Transverse colon (tissue), 4 donors: ENCODE results near the gene HDAC7. TPM values are rescaled to one million over a fixed set of nuclear protein-coding genes. Genes with fewer than 3 reads are reported as not detected.

Source experiments
- DNase-seq: peaks from one replicate; pipeline ENCODE4 v3.0.0-alpha.2; 2019
- H3K27ac ChIP-seq, 4 donors: fragments of 200-600 bp; sonication (generic); 2 replicates each; pipeline ENCODE4 v1.5.1; 2016 to 2018; ENCODE audit warnings: inconsistent platforms in 4 of 4
- H3K27me3 ChIP-seq: fragments of 200-600 bp; sonication (generic); 2 replicates; pipeline ENCODE4 v1.5.1; 2017; ENCODE audit warnings: inconsistent platforms
- H3K36me3 ChIP-seq, 4 donors: fragments of 200-600 bp; sonication (generic); 2 replicates each; pipeline ENCODE4 v1.5.1; 2017 to 2019; ENCODE audit warnings: inconsistent platforms in 4 of 4
- H3K4me1 ChIP-seq, 4 donors: fragments of 200-600 bp; sonication (generic); 2 replicates each; pipeline ENCODE4 v1.5.1; 2017 to 2020; ENCODE audit warnings: inconsistent platforms in 4 of 4
- H3K4me3 ChIP-seq, 4 donors: fragments of 200-600 bp; sonication (generic); 1 replicate in 1 of 4; 2 replicates in 3 of 4; pipeline versions ENCODE4 v1.5.1 to v1.6.1; 2017 to 2019; ENCODE audit warnings: inconsistent platforms in 4 of 4
- H3K9me3 ChIP-seq, 2 donors: fragments of 200-600 bp; sonication (generic); 2 replicates each; pipeline ENCODE4 v1.5.1; 2017 to 2019; ENCODE audit warnings: inconsistent platforms in 2 of 2
- EP300 ChIP-seq: sonication (generic); formaldehyde crosslinking; IDR thresholded peaks from one replicate; pipeline ENCODE4 v1.6.1; 2017; ENCODE audit warnings: antibody characterized with exemption, low read depth
- POLR2A ChIP-seq: fragments of 450-650 bp; IDR thresholded peaks from one replicate; pipeline ENCODE4 v1.6.1; 2016; ENCODE audit warnings: antibody characterized with exemption, mild to moderate bottlenecking, moderate library complexity
- POLR2AphosphoS5 ChIP-seq, 3 donors: sonication (generic); formaldehyde crosslinking; IDR thresholded peaks; one replicate each; pipeline ENCODE4 v1.6.1; 2016; ENCODE audit warnings: antibody characterized with exemption in 3 of 3
- WGBS, 2 donors: methylation state at CpG; one replicate each; pipeline ENCODE4 v1.1.5; 2018; ENCODE audit warnings: low coverage in 1 of 2; 5-methylcytosine and 5-hydroxymethylcytosine counted together
- in situ Hi-C, 4 donors: fragments of 200-750 bp; cut with MboI; loops; one replicate each; pipeline versions ENCODE4 v1.15.0 to v1.15.1; 2017; ENCODE audit warnings: low sequenced_read_pairs in 3 of 4, low pct_ligation_motif_present in 1 of 4, low pct_unique_long_range_greater_than_20kb in 1 of 4
- intact Hi-C: fragments of 100-400 bp; cut with DNase I; formaldehyde crosslinking; loops from one replicate; pipeline ENCODE4 v1.15.1; 2023; ENCODE audit warnings: low total_unique reads
- total RNA-seq, 4 donors: library from RNA; depleted of rRNA; stranded (reverse); fragments of >200 nt; gene quantifications; one replicate each; pipeline ENCODE4 v1.1.0, GENCODE V29; 2016
- TF ChIP-seq, protein P1 (sequence below), 5 experiments: fragments of 200-600 bp in 3 of 5; fragments of 450-650 bp in 2 of 5; sonication (generic) in 3 of 5; IDR thresholded peaks; 1 replicate in 2 of 5; 2 replicates in 3 of 5; pipeline ENCODE4 v1.5.1; 2016 to 2017; ENCODE audit warnings: antibody characterized with exemption in 5 of 5, inconsistent platforms in 3 of 5, mild to moderate bottlenecking in 2 of 5, moderate library complexity in 1 of 5

HDAC7 gene
- total RNA-seq, 4 donors from 2014 or later, result 19.4 to 133 (median 28.3) TPM

DNA sequence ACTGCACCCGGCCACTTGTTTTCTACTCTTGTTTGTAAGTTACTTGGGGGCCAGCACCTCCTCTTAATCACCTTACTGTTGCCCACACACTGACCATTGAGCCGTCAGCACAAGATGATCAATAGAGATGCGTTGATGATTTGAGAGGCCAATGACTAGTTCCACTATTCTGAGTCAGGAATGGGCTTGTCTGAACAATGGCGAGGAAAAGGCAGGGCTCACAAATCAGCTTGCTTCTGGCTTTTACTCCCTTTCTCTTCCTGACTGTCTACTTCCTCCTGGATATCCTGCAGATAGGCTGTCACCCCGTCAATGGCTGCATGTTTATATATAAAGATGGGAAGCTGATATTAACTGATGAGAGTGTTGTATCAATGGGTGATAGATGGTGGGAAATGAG is 29.1 kb upstream of the HDAC7 start:
- no peak for DNase-seq
- intact Hi-C loops, result no loop called here
- no peak overlapping the region for H3K4me3 ChIP-seq
- peaks cover 0 to 14% (median 5%) of the 10 kb centered on the region in 4 donors for H3K36me3 ChIP-seq
- no peaks in the 10 kb centered on the region for H3K4me1 ChIP-seq
- H3K9me3 ChIP-seq, result no peaks in the 10 kb centered on the region
- no peaks in the 10 kb centered on the region for H3K27me3 ChIP-seq
- no peak for TF ChIP-seq POLR2AphosphoS5 (IDR thresholded peaks at IDR 0.05)
- TF ChIP-seq, protein P1, sequence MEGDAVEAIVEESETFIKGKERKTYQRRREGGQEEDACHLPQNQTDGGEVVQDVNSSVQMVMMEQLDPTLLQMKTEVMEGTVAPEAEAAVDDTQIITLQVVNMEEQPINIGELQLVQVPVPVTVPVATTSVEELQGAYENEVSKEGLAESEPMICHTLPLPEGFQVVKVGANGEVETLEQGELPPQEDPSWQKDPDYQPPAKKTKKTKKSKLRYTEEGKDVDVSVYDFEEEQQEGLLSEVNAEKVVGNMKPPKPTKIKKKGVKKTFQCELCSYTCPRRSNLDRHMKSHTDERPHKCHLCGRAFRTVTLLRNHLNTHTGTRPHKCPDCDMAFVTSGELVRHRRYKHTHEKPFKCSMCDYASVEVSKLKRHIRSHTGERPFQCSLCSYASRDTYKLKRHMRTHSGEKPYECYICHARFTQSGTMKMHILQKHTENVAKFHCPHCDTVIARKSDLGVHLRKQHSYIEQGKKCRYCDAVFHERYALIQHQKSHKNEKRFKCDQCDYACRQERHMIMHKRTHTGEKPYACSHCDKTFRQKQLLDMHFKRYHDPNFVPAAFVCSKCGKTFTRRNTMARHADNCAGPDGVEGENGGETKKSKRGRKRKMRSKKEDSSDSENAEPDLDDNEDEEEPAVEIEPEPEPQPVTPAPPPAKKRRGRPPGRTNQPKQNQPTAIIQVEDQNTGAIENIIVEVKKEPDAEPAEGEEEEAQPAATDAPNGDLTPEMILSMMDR (IDR thresholded peaks at IDR 0.05), result no peak
- TF ChIP-seq POLR2A, result no peak
- TF ChIP-seq EP300, result no peak
- WGBS, 2 donors, result 59 to 78% methylated on average over 3 to 5 of the region's 5 CpGs
- in situ Hi-C loops, result loop anchor here in 2 of 4 donors (25.0 kb wide), 1 partner anchor 112 kb away; the partner anchor contains the start of gene ENDOU (in 2 of the 2)
- no peak overlapping the region for H3K27ac ChIP-seq

DNA sequence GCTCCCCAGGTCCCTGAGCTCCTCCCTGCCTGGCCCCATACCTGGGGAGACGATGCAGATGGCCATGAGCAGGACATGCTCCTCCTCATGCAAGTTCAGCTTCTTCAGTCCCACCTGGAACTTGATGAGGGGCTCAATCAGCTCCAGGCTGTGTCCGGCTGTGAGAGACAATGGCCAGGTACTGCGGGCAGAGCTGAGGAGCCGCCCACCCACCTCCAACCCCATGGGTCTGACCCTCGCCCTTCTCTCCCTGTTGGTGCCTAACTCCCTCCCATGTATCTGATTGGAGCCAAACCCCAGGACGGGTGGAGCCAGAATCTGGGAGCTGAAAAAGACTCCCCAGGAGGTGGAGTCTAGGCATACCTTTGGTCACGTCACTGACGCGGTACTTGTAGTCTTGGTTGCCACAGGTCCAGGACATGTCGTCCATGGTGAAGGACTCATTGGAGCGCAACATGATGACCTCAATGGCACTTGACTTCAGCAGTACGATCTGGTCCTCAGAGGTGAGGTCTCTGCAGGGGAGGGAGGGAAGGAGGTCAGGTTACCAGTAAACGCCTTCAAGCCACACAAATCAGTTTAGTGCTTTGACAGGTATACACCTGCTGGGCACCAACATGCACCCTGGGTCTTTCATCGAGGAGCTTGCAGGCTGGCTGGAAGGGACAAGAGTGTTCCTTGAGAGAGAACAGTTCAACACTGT is 26.7 kb upstream of the HDAC7 start:
- intact Hi-C loops (no loop called here), in situ Hi-C loops (loop anchor here in 2 of 4 donors (25.0 kb wide), 1 partner anchor 109 kb away; the partner anchor contains the start of gene ENDOU (in 2 of the 2))
- Histone ChIP-seq H3K4me1 (peaks cover 0 to 6% (median 0%) of the 10 kb centered on the region in 4 donors), H3K9me3 (no peaks in the 10 kb centered on the region), H3K4me3 (no peak overlapping the region), H3K27ac (no peak overlapping the region), H3K36me3 (peaks cover 0 to 7% (median 3%) of the 10 kb centered on the region in 4 donors), H3K27me3 (no peaks in the 10 kb centered on the region)
- TF ChIP-seq EP300 (no peak), POLR2A (no peak)
- TF ChIP-seq, protein P1 (IDR thresholded peaks at IDR 0.05), result no peak
- no peak for DNase-seq
- WGBS, 2 donors, result 94% methylated on average over 14 of the region's 14 CpGs; no CpG with 5 or more reads in 1 of the 2 donors

DNA sequence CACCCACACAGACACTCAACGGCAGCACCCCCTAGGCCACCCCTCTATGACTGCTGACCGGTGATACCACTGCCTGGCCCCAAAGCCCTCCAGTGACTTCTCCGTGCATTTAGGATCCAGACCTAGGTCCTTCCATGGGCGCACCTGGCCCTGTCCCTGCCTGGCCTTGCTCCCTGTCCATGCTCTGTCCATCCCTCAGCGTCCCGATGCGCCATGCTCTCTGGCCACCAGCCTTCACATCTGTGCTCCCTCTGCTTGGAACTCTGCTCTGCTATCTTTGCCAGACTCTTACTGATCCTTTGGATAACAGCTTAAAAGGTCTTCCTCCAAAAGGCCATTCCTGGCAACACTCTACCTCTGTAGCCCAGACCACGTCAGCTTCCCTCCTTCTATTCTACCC is 25.4 kb upstream of the HDAC7 start:
- H3K36me3 ChIP-seq, result peaks cover 0 to 6% (median 0%) of the 10 kb centered on the region in 4 donors
- H3K4me3 ChIP-seq, result no peak overlapping the region
- no peak for TF ChIP-seq POLR2A
- TF ChIP-seq, protein P1 (IDR thresholded peaks at IDR 0.05), result no peak
- TF ChIP-seq POLR2AphosphoS5 (IDR thresholded peaks at IDR 0.05), result no peak
- TF ChIP-seq EP300, result no peak
- no peak overlapping the region for H3K27ac ChIP-seq
- no peaks in the 10 kb centered on the region for H3K9me3 ChIP-seq
- WGBS, 2 donors, result 93 to 100% methylated on average over 1 to 8 of the region's 8 CpGs
- H3K27me3 ChIP-seq, result no peaks in the 10 kb centered on the region
- intact Hi-C loops (loop anchor here (1.0 kb wide), 1 partner anchor 15 kb away; no protein-coding TSS in a partner anchor), in situ Hi-C loops (loop anchor here in 2 of 4 donors (25.0 kb wide), 1 partner anchor 108 kb away; the partner anchor contains the start of gene ENDOU (in 2 of the 2))
- DNase-seq, result no peak
- peaks cover 0 to 7% (median 0%) of the 10 kb centered on the region in 4 donors for H3K4me1 ChIP-seq

DNA sequence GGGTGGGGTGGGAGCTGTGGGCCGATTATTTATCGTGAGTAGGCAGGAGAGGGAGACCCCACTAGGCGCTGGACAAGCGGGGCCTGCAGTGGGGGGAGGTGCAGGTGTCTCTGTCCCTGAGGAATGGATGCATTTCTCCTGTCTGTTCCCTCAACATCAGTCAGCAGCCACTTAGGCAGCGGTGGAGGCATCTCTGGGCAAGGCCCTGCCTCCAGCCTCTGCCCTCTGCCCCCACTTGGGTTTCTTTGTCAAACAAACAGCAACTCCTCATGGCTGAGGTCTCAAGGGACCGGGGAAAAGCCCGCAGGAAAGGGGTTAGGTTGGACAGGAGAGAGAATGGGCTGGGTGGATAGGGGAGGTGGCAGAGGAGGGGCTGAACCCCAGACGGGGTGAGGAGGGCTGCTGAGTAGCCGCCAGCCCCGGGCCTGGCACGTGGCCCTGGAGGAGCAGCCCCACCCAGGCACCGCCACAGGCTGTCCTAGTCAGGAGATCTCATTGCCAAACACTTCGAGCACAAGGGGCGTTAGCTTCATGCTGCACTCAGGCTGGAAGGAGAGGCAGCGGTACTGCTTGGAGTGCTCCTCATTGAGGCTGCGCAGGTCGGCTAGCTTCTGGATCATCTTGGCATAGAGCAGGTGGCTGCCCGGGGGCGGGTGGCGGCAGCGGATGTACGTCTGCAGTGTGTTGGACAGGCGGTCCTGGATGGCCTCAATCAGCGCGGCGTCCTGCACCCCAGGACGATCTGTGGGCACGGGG is 24.7 kb upstream of the HDAC7 start:
- TF ChIP-seq, protein P1 (IDR thresholded peaks at IDR 0.05), result no peak
- no peak for TF ChIP-seq POLR2AphosphoS5 (IDR thresholded peaks at IDR 0.05)
- TF ChIP-seq EP300, result no peak
- no peak for TF ChIP-seq POLR2A

More for the DNA sequence above, 24.7 kb upstream of the HDAC7 start:
- H3K27ac ChIP-seq, result no peak overlapping the region
- H3K27me3 ChIP-seq, result no peaks in the 10 kb centered on the region
- WGBS, 2 donors, result 72% methylated on average over 27 of the region's 28 CpGs; no CpG with 5 or more reads in 1 of the 2 donors
- DNase-seq, result no peak
- in situ Hi-C loops (loop anchor here in 2 of 4 donors (25.0 kb wide), 1 partner anchor 107 kb away; the partner anchor contains the start of gene ENDOU (in 2 of the 2)), intact Hi-C loops (loop anchor here (1.0 kb wide), 1 partner anchor 14 kb away; no protein-coding TSS in a partner anchor)
- H3K9me3 ChIP-seq, result no peaks in the 10 kb centered on the region
- peaks cover 0 to 6% (median 0%) of the 10 kb centered on the region in 4 donors for H3K36me3 ChIP-seq
- peaks cover 0 to 7% (median 0%) of the 10 kb centered on the region in 4 donors for H3K4me1 ChIP-seq
- H3K4me3 ChIP-seq, result no peak overlapping the region
